HL-60 (cell line): ENCODE data around the gene WWOX.

Experiments
- CTCF ChIP-seq: IDR thresholded peaks from one replicate; pipeline ENCODE4 v1.5.1; 2011; ENCODE audit warnings: low read length, control low read depth, inconsistent platforms; ENCODE audit not compliant: insufficient read depth
- POLR2AphosphoS5 ChIP-seq: IDR thresholded peaks from 2 replicates; pipeline ENCODE4 v1.6.1; 2012; ENCODE audit warnings: low read depth
- REST ChIP-seq: IDR thresholded peaks from 2 replicates; pipeline ENCODE4 v1.6.1; 2012; ENCODE audit warnings: low read depth; ENCODE audit not compliant: insufficient replicate concordance

GRCh38 chr16:78844682-78845081 lies 745.2 kb downstream of the WWOX start:
- TF ChIP-seq CTCF = no peak
- no peak for TF ChIP-seq POLR2AphosphoS5
- TF ChIP-seq REST = no peak
